IMR-90 (cell line): Measurements from ENCODE around the gene THYN1. TPM values are rescaled to one million over a fixed set of nuclear protein-coding genes. Genes with fewer than 3 reads are reported as not detected.

ENCODE experiments used
- ATAC-seq: fragments of 200-7000 bp; cut with Tn5 transposase; 2 replicates; pipeline ENCODE4 v1.9.1; 2020; ENCODE audit warnings: low read depth, mild to moderate bottlenecking, moderate library complexity
- BruUV-seq: library from RNA; stranded (reverse); fragments of 400-500 nt; replicated peaks from 2 replicates; lab custom pipeline; 2021; lab: Mats Ljungman, UMichigan
- CTCF ChIA-PET: fragments of 300-600 bp; formaldehyde crosslinking; extraction: SDS; loops from one replicate; lab custom pipeline; 2021; ENCODE audit warnings: antibody characterized with exemption; lab: Yijun Ruan, JAX
- POLR2A ChIA-PET: fragments of 300-600 bp; sonication (Branson Sonifier 250); formaldehyde crosslinking; loops from one replicate; lab custom pipeline; 2022; ENCODE audit warnings: antibody characterized with exemption; ENCODE audit not compliant: unreplicated experiment; lab: Charles Lee
- DNase-seq: peaks from one replicate; pipeline ENCODE4 v3.0.0; 2013
- H2AFZ ChIP-seq: replicated peaks from 2 replicates; pipeline ENCODE3; 2013; ENCODE audit warnings: low read length, mild to moderate bottlenecking; ENCODE audit not compliant: poor library complexity
- H2AK5ac ChIP-seq: 2 replicates; pipeline ENCODE4 v1.6.1; 2013; ENCODE audit warnings: low read depth, low read length, inconsistent platforms
- H2AK9ac ChIP-seq: replicated peaks from 2 replicates; pipeline ENCODE3; 2013; ENCODE audit warnings: mild to moderate bottlenecking, low read depth, low read length, moderate library complexity; ENCODE audit not compliant: poor library complexity
- H2BK120ac ChIP-seq: 2 replicates; pipeline ENCODE4 v1.6.1; 2013; ENCODE audit warnings: low read depth, low read length, inconsistent platforms
- H2BK15ac ChIP-seq: 3 replicates; pipeline ENCODE4 v1.6.1; 2013; ENCODE audit warnings: low read depth, low read length, inconsistent platforms
- H2BK20ac ChIP-seq: 2 replicates; pipeline ENCODE4 v1.6.1; 2013; ENCODE audit warnings: low read depth, mild to moderate bottlenecking, inconsistent platforms, low read length, moderate library complexity
- H2BK5ac ChIP-seq: 2 replicates; pipeline ENCODE4 v1.6.1; 2013; ENCODE audit warnings: mild to moderate bottlenecking, low read depth, low read length, inconsistent platforms; ENCODE audit not compliant: poor library complexity, severe bottlenecking
- H3K14ac ChIP-seq: replicated peaks from 2 replicates; pipeline ENCODE4 v1.6.1; 2013; ENCODE audit warnings: low read depth, low read length, inconsistent platforms
- H3K18ac ChIP-seq: 2 replicates; pipeline ENCODE4 v1.6.1; 2013; ENCODE audit warnings: low read depth, low read length, control low read depth
- H3K23ac ChIP-seq: 2 replicates; pipeline ENCODE4 v1.6.1; 2013; ENCODE audit warnings: low read depth, low read length, inconsistent platforms
- H3K27ac ChIP-seq: 2 replicates; pipeline ENCODE4 v1.5.1; 2013; ENCODE audit warnings: mild to moderate bottlenecking, control low read depth, low read length; ENCODE audit not compliant: insufficient read depth
- H3K27me3 ChIP-seq: 2 replicates; pipeline ENCODE4 v1.6.1; 2013; ENCODE audit warnings: low read length; ENCODE audit not compliant: control insufficient read depth, insufficient read depth
- H3K36me3 ChIP-seq: 2 replicates; pipeline ENCODE4 v1.6.1; 2013; ENCODE audit warnings: low read length, mixed read lengths; ENCODE audit not compliant: control insufficient read depth, insufficient read depth
- H3K4ac ChIP-seq: 2 replicates; pipeline ENCODE4 v1.6.1; 2013; ENCODE audit warnings: low read depth, low read length, inconsistent platforms
- H3K4me1 ChIP-seq: 2 replicates; pipeline ENCODE4 v1.6.1; 2013; ENCODE audit warnings: low read length, mixed read lengths; ENCODE audit not compliant: control insufficient read depth, insufficient read depth
- H3K4me2 ChIP-seq: 2 replicates; pipeline ENCODE4 v1.6.1; 2013; ENCODE audit warnings: low read depth, mild to moderate bottlenecking, control low read depth, low read length, moderate library complexity
- H3K4me3 ChIP-seq: 2 replicates; pipeline ENCODE4 v1.5.1; 2013; ENCODE audit warnings: low read depth, mild to moderate bottlenecking, control low read depth, low read length, moderate library complexity; ENCODE audit not compliant: insufficient read depth
- H3K56ac ChIP-seq: 2 replicates; pipeline ENCODE4 v1.6.1; 2013; ENCODE audit warnings: low read length, inconsistent platforms; ENCODE audit not compliant: insufficient read depth; ENCODE audit errors: extremely low read depth
- H3K79me1 ChIP-seq, 2 experiments: 2 replicates each; pipeline ENCODE4 v1.6.1; 2013; ENCODE audit warnings: low read length in 2 of 2, inconsistent platforms in 1 of 2, low read depth in 1 of 2
- H3K9ac ChIP-seq: 2 replicates; pipeline ENCODE4 v1.6.1; 2013; ENCODE audit warnings: low read depth, low read length, control low read depth
- H3K9me1 ChIP-seq: 2 replicates; pipeline ENCODE4 v1.6.1; 2013; ENCODE audit warnings: low read length, inconsistent platforms; ENCODE audit not compliant: insufficient read depth
- H3K9me3 ChIP-seq: 2 replicates; pipeline ENCODE4 v1.6.1; 2013; ENCODE audit warnings: low read length; ENCODE audit not compliant: control insufficient read depth, insufficient read depth
- H4K20me1 ChIP-seq: 2 replicates; pipeline ENCODE4 v1.6.1; 2013; ENCODE audit warnings: low read length, inconsistent platforms; ENCODE audit not compliant: insufficient read depth
- H4K5ac ChIP-seq: 2 replicates; pipeline ENCODE4 v1.6.1; 2013; ENCODE audit warnings: mild to moderate bottlenecking, low read depth, low read length, control low read depth
- H4K8ac ChIP-seq, 2 experiments: 2 replicates each; pipeline ENCODE4 v1.6.1; 2013; ENCODE audit warnings: low read depth in 2 of 2, low read length in 2 of 2, control low read depth in 1 of 2, inconsistent platforms in 1 of 2
- H4K91ac ChIP-seq: 2 replicates; pipeline ENCODE4 v1.6.1; 2013; ENCODE audit warnings: low read depth, low read length, inconsistent platforms; ENCODE audit not compliant: insufficient read depth
- whole genome bisulfite sequencing, 2 experiments: methylation state at CpG; one replicate each; pipeline versions ENCODE4 v1.1.5 to v1.1.7; 2013; ENCODE audit warnings: missing lambda C conversion rate in 2 of 2; ENCODE audit not compliant: insufficient read length in 1 of 2; ENCODE audit errors: extremely low coverage in 2 of 2; 5-methylcytosine and 5-hydroxymethylcytosine counted together
- dilution Hi-C: fragments of 300-500 bp; cut with HindIII; formaldehyde crosslinking; loops from one replicate; pipeline ENCODE4 v1.14.3; 2018; ENCODE audit warnings: low sequenced_read_pairs; ENCODE audit not compliant: unreplicated experiment
- in situ Hi-C: fragments of 300-500 bp; cut with MboI; formaldehyde crosslinking; loops from 3 replicates; pipeline ENCODE4 v1.14.3; 2019; ENCODE audit warnings: low sequenced_read_pairs, inconsistent platforms, mixed read lengths
- intact Hi-C: fragments of 100-400 bp; cut with micrococcal nuclease; formaldehyde crosslinking; loops from 2 replicates; pipeline ENCODE4 v1.10.0; 2022
- polyA plus RNA-seq, 3 experiments: library from polyadenylated mRNA; depleted of rRNA; stranded (reverse); fragments of >200 nt; gene quantifications; 2 replicates each; pipeline ENCODE4 v1.2.3, GENCODE V29; 2012; ENCODE audit warnings: low replicate concordance in 1 of 3
- total RNA-seq: library from RNA; depleted of rRNA; stranded (reverse); fragments of >200 nt; gene quantifications from 2 replicates; pipeline ENCODE4 v1.2.3, GENCODE V29; 2012
- TF ChIP-seq, protein P1 (sequence below): fragments of 150-350 bp; IDR thresholded peaks from 2 replicates; pipeline ENCODE4 v1.6.1; 2017; ENCODE audit warnings: mild to moderate bottlenecking, antibody characterized with exemption, low read length, low read depth

The THYN1 gene
- total and polyA plus RNA-seq, 2 of the 4 experiments (the other 2 are of a cell fraction) = 43.1 to 72.1 TPM

DNA sequence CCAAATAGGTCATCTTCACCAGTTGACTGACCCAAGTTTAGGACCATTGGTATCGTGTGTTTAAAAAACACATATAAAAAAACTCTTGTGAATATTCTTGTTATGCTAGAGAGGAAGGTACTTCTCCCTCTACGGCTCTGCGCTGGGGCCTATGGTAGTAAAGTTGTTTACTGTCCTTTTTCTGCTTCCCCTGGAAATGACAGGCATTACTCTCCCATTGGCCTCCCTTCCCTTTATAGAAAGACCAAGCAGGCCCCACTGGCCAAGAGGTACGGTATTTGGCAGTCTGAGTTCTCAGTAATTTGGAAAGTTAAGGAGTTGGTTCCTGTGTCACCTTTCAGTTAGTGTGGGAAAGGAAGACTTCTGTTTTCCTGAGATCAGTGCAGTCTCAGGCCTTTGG lies 6.5 kb downstream of the THYN1 start:
- no peak overlapping the region for H2AK9ac ChIP-seq
- H3K27ac ChIP-seq = no peak overlapping the region
- ChIA-PET CTCF (no interaction called here), POLR2A (no interaction called here)
- no peak overlapping the region for H2AFZ ChIP-seq
- no peak overlapping the region for H2BK15ac ChIP-seq
- dilution Hi-C loops (no loop called here), in situ Hi-C loops (no loop called here), intact Hi-C loops (no loop called here)
- H3K27me3 ChIP-seq = no peaks in the 10 kb centered on the region
- no peak overlapping the region for H3K4me3 ChIP-seq
- no peaks in the 10 kb centered on the region for H3K9me3 ChIP-seq
- no peak overlapping the region for H2AK5ac ChIP-seq
- no TSS peak for BruUV-seq
- no peak overlapping the region for H3K14ac ChIP-seq
- no peaks in the 10 kb centered on the region for H3K4me1 ChIP-seq
- H3K23ac ChIP-seq = no peak overlapping the region
- no peak overlapping the region for H3K4me2 ChIP-seq
- no peak overlapping the region for H3K18ac ChIP-seq
- no CpG with 5 or more reads among the region's 4 CpGs for WGBS, 2 experiments
- ATAC-seq (no peak), DNase-seq (no peak)
- no peak overlapping the region for H4K91ac ChIP-seq
- H4K8ac ChIP-seq = no peak overlapping the region
- TF ChIP-seq, protein P1, sequence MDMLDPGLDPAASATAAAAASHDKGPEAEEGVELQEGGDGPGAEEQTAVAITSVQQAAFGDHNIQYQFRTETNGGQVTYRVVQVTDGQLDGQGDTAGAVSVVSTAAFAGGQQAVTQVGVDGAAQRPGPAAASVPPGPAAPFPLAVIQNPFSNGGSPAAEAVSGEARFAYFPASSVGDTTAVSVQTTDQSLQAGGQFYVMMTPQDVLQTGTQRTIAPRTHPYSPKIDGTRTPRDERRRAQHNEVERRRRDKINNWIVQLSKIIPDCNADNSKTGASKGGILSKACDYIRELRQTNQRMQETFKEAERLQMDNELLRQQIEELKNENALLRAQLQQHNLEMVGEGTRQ = no peak
- H3K56ac ChIP-seq = no peak overlapping the region
- no peak overlapping the region for H2BK120ac ChIP-seq
- H2BK5ac ChIP-seq = no peak overlapping the region
- H4K20me1 ChIP-seq = no peaks in the 10 kb centered on the region
- no peak overlapping the region for H4K5ac ChIP-seq
- H3K9me1 ChIP-seq = no peaks in the 10 kb centered on the region; the same call in 1 of the 2 replicates
- H3K4ac ChIP-seq = no peak overlapping the region
- H3K9ac ChIP-seq = no peak overlapping the region
- H2BK20ac ChIP-seq = no peak overlapping the region
- H3K36me3 ChIP-seq = peaks cover 64% of the 10 kb centered on the region
- H3K79me1 ChIP-seq = peaks cover 2 to 3% of the 10 kb centered on the region in 2 experiments; a peak in 2 of 4 replicates
